PFSK-1 (cell line): ENCODE results near the gene MRPS16. TPM values are rescaled to one million over a fixed set of nuclear protein-coding genes. Genes with fewer than 3 reads are reported as not detected.

ENCODE experiments used
- FOXP2 ChIP-seq: optimal IDR thresholded peaks from 2 replicates; pipeline ENCODE3; 2011; ENCODE audit warnings: borderline replicate concordance, control low read depth, inconsistent platforms; ENCODE audit not compliant: insufficient read depth; ENCODE audit errors: extremely low read length, extremely low read depth
- POLR2AphosphoS5 ChIP-seq: IDR thresholded peaks from 2 replicates; pipeline ENCODE4 v1.6.1; 2012; ENCODE audit warnings: low read depth, mild to moderate bottlenecking, control low read depth, low read length, moderate library complexity
- SIN3A ChIP-seq: IDR thresholded peaks from 2 replicates; pipeline ENCODE4 v1.6.1; 2012; ENCODE audit warnings: mild to moderate bottlenecking, low read length, moderate library complexity, borderline replicate concordance; ENCODE audit not compliant: insufficient read depth
- TAF1 ChIP-seq: IDR thresholded peaks from 2 replicates; pipeline ENCODE4 v1.6.1; 2012; ENCODE audit warnings: low read length, control low read depth, borderline replicate concordance; ENCODE audit not compliant: insufficient read depth
- polyA plus RNA-seq: library from polyadenylated mRNA; unstranded; fragments of >200 nt; gene quantifications from one replicate; pipeline ENCODE4 v1.2.1, GENCODE V29; 2012; ENCODE audit warnings: low read depth, missing spikeins; ENCODE audit not compliant: insufficient read length
- TF ChIP-seq, protein P1 (sequence below), 2 experiments: IDR thresholded peaks; 2 replicates each; pipeline versions ENCODE4 v1.6.1 to v1.8.0; 2011 to 2012; ENCODE audit warnings: low read depth in 2 of 2, low read length in 2 of 2, control low read depth in 1 of 2, inconsistent platforms in 1 of 2, mild to moderate bottlenecking in 1 of 2, moderate library complexity in 1 of 2; ENCODE audit not compliant: insufficient read depth in 1 of 2

The MRPS16 gene
- polyA plus RNA-seq: 107 TPM

DNA sequence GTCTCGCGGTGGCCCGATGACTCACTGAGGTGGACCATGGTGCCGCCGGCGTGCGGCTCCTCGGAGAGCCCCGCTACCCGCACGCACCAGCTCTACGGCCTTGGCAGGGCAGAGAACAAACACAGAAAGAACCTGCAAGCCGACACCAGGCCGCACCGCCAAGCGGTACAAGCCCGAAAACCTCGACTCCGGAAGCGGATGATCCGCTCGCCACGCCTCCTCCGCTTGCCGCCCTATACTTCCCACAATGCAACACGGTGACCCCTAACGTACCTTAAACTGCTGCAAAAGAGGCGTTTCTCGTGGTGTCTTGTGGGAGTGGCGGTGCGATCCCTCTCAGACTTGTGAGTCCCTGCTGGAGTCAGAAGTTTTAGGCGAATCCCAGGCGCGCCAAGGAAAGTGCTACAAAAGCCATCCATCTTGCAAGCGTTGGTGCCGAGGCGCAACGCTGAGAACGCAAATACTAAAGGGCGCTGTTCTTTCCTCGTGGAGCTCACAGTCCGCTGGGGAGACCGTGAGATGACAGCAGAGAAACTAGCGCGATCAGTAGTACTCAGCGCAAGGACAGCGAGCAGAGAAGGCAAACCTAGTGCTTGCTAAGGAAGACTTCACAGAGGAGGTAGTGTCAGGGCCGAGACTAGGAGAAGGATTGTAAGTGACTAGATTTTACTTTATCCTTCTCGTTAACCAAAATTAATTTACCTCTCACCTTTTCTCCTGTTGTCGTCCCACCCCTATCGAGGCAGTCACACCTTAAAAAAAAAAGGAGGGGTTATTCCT, at the start of gene MRPS16:
Gene MRPS16, minus strand, starts transcription at position 200 of the 780 bp plus-strand sequence. Its CDS starts 162 bp downstream, at position 38.
- TF ChIP-seq SIN3A (peak; percentile 50), POLR2AphosphoS5 (peak; percentile 97), TAF1 (peak; percentile 93), FOXP2 (peak; percentile 79)
- TF ChIP-seq, protein P1, sequence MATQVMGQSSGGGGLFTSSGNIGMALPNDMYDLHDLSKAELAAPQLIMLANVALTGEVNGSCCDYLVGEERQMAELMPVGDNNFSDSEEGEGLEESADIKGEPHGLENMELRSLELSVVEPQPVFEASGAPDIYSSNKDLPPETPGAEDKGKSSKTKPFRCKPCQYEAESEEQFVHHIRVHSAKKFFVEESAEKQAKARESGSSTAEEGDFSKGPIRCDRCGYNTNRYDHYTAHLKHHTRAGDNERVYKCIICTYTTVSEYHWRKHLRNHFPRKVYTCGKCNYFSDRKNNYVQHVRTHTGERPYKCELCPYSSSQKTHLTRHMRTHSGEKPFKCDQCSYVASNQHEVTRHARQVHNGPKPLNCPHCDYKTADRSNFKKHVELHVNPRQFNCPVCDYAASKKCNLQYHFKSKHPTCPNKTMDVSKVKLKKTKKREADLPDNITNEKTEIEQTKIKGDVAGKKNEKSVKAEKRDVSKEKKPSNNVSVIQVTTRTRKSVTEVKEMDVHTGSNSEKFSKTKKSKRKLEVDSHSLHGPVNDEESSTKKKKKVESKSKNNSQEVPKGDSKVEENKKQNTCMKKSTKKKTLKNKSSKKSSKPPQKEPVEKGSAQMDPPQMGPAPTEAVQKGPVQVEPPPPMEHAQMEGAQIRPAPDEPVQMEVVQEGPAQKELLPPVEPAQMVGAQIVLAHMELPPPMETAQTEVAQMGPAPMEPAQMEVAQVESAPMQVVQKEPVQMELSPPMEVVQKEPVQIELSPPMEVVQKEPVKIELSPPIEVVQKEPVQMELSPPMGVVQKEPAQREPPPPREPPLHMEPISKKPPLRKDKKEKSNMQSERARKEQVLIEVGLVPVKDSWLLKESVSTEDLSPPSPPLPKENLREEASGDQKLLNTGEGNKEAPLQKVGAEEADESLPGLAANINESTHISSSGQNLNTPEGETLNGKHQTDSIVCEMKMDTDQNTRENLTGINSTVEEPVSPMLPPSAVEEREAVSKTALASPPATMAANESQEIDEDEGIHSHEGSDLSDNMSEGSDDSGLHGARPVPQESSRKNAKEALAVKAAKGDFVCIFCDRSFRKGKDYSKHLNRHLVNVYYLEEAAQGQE (IDR thresholded peaks at IDR 0.05; ENCODE audit: insufficient read depth in 1 of 2, low read depth in 2 of 2, low read length in 2 of 2): peak in 1 of 2 experiments; percentile 16; a peak in 1 of 4 replicates

DNA sequence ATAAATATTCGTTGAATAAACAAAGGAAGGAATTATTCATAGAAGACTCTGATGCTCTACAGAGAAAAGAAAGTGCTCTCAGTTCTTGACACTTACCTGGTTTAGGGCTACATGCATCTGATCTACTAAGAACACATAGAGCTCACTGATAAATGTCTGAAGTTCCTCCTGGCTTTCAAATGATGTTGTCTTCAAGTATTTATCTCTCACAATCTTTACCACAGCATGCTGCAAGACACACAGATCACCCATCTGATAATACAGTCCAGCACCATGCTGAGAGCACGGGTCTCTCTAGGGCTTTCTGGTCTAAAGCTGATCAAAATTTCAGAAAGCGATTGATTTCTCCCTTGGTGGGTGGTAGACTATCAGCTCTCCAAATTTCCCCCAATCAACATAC, 44.5 kb upstream of the MRPS16 start:
- no peak for TF ChIP-seq SIN3A
- no peak for TF ChIP-seq FOXP2
- no peak for TF ChIP-seq POLR2AphosphoS5
- TF ChIP-seq, protein P1 (IDR thresholded peaks at IDR 0.05; ENCODE audit: insufficient read depth in 1 of 2, low read depth in 2 of 2, low read length in 2 of 2): no peak
- TF ChIP-seq TAF1: no peak

DNA sequence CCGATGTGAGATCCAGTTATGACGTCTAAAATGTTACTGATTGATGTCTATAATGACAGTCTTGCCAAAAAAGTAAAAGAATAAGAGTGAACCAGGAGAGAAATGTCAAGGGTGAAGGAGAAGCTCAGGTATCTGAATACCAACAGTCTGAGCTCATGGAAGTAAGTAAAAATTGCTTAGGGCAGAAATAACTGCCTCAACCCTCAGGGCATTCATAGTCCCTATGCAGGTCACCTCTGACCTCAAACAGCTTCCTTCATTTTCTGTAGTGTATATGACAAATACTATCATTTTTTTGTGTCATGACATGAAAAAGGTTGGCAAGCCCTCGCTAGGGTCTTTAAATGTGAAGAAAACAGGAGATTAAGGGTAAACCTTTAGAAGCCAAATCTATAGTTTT, 41.0 kb upstream of the MRPS16 start:
- no peak for TF ChIP-seq SIN3A
- no peak for TF ChIP-seq FOXP2

DNA sequence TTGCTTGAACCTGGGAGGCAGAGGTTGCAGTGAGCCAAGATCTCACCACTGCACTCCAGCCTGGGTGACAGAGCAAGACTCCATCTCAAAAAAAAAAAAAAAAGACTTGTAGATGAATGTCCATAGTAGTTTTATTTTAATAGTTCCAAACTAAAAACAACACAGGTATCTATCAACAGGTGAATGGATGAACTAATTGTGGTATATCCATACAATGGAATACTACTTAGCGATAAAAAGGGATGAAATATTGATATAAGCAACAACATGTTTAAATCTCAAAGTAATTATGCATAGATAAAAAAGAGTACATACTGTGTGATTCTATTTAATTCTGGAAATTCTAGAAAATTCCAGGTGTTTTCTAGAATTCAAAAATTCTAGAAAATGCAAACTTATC, 37.5 kb upstream of the MRPS16 start:
- TF ChIP-seq SIN3A (no peak), POLR2AphosphoS5 (no peak), TAF1 (no peak), FOXP2 (no peak)
- TF ChIP-seq, protein P1 (IDR thresholded peaks at IDR 0.05; ENCODE audit: insufficient read depth in 1 of 2, low read depth in 2 of 2, low read length in 2 of 2): no peak

DNA sequence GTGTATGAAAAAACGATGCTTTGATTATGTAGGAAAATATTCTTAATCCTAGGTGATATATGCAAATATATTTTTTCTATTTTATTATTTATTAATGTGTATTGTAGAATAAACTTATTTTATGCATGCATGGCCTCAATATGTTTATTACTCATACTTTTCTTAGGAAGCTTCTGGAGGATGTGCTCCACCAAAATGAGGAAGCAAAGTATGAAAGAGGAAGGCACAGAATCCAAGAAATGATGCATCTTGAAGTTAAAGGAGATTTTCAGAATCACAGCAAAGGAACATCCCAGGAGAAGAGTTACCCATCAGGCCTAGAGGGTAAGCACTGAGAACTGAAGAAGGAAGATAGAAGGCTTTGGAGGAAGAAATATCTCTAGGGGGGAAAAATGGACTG, 35.0 kb upstream of the MRPS16 start:
- TF ChIP-seq FOXP2: no peak
- no peak for TF ChIP-seq POLR2AphosphoS5
- TF ChIP-seq, protein P1 (IDR thresholded peaks at IDR 0.05; ENCODE audit: insufficient read depth in 1 of 2, low read depth in 2 of 2, low read length in 2 of 2): no peak
- TF ChIP-seq SIN3A: no peak
